Chondrocyte (in vitro differentiated cells): ENCODE results near the gene ARHGAP6. TPM values are rescaled to one million over a fixed set of nuclear protein-coding genes. Genes with fewer than 3 reads are reported as not detected.

Experiments
- DNase-seq: peaks from one replicate; pipeline ENCODE4 v3.0.0; 2021; ENCODE audit warnings: mixed read lengths, low spot score
- H3K27ac Mint-ChIP-seq: one replicate; pipeline ENCODE4 v1.8.0; 2021; ENCODE audit warnings: mild to moderate bottlenecking, moderate library complexity, mixed read lengths; ENCODE audit not compliant: unreplicated experiment
- H3K27me3 Mint-ChIP-seq: 2 replicates; pipeline ENCODE4 v1.8.0; 2021; ENCODE audit warnings: low read depth, mixed read lengths
- H3K36me3 Mint-ChIP-seq: 2 replicates; pipeline ENCODE4 v1.8.0; 2021; ENCODE audit warnings: low read depth, mixed read lengths
- H3K4me1 Mint-ChIP-seq: 2 replicates; pipeline ENCODE4 v1.8.0; 2021; ENCODE audit warnings: low read depth, mild to moderate bottlenecking, mixed read lengths
- H3K4me3 Mint-ChIP-seq: one replicate; pipeline ENCODE4 v1.8.0; 2021; ENCODE audit warnings: mild to moderate bottlenecking, moderate library complexity, mixed read lengths; ENCODE audit not compliant: unreplicated experiment
- H3K9me3 Mint-ChIP-seq: 2 replicates; pipeline ENCODE4 v1.8.0; 2021; ENCODE audit warnings: low read depth, mixed read lengths
- total RNA-seq: library from RNA; stranded (reverse); gene quantifications from 3 replicates; pipeline ENCODE4 v1.2.1, GENCODE V29; 2021
- TF ChIP-seq, protein P1 (sequence below): fragments of 200-600 bp; sonication (generic); IDR thresholded peaks from 2 replicates; pipeline ENCODE4 v1.5.0; 2021; ENCODE audit warnings: antibody characterized with exemption, mild to moderate bottlenecking, moderate library complexity

Gene ARHGAP6
- total RNA-seq, 1 donor from 2014 or later: 1.5 TPM

DNA sequence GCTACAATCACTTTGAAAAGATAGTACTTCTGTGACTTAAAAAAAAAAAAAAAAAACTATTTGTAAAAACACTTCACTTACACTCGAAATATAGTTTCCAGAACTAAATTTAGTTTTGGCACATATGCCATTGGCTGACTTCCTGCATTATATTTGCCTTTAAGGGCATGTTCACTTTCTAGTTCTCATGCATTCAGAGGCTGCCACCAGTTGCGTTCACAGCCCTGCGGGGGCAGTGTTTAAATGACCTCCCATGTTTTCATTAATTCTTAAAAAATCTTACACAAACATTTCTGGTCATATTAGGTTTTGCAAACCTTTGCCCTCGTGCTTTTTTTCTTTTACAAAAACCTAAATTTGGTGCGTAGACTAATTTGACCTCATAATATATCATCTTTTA, 12.4 kb upstream of the ARHGAP6 start:
- Mint-ChIP-seq H3K4me1 (peaks cover 5% of the 10 kb centered on the region), H3K36me3 (no peaks in the 10 kb centered on the region), H3K27me3 (no peaks in the 10 kb centered on the region), H3K4me3 (no peak overlapping the region), H3K27ac (peak overlapping the region; percentile 46), H3K9me3 (peaks cover 10% of the 10 kb centered on the region)
- no peak for DNase-seq
- TF ChIP-seq, protein P1, sequence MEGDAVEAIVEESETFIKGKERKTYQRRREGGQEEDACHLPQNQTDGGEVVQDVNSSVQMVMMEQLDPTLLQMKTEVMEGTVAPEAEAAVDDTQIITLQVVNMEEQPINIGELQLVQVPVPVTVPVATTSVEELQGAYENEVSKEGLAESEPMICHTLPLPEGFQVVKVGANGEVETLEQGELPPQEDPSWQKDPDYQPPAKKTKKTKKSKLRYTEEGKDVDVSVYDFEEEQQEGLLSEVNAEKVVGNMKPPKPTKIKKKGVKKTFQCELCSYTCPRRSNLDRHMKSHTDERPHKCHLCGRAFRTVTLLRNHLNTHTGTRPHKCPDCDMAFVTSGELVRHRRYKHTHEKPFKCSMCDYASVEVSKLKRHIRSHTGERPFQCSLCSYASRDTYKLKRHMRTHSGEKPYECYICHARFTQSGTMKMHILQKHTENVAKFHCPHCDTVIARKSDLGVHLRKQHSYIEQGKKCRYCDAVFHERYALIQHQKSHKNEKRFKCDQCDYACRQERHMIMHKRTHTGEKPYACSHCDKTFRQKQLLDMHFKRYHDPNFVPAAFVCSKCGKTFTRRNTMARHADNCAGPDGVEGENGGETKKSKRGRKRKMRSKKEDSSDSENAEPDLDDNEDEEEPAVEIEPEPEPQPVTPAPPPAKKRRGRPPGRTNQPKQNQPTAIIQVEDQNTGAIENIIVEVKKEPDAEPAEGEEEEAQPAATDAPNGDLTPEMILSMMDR: peak; percentile 70

DNA sequence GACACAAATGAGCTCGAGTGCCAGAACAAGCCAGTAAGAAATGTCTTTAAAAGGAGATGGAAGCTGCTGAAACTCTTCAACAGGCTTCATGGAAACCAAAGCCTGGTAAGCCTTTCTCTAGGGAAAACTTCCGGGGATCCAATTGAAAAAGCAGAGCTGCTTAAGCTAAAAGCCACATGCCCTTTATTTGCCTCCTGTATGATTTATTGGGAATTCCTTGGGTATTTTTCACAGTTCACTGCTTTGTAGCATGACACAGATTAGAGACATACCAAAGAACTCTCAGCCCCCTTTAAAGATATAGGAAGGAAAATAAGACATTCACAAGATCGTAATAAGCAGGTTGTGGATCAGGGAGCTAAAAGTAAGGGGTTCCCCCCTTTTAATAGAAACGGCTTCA, 6.5 kb upstream of the ARHGAP6 start:
- H3K27me3 Mint-ChIP-seq: peaks cover under 1% of the 10 kb centered on the region
- H3K4me3 Mint-ChIP-seq: no peak overlapping the region
- TF ChIP-seq, protein P1: no peak
- peaks cover 16% of the 10 kb centered on the region for H3K9me3 Mint-ChIP-seq
- no peaks in the 10 kb centered on the region for H3K4me1 Mint-ChIP-seq
- H3K27ac Mint-ChIP-seq: no peak overlapping the region
- DNase-seq: no peak
- H3K36me3 Mint-ChIP-seq: no peaks in the 10 kb centered on the region

- Mint-ChIP-seq H3K4me3 (no peak overlapping the region), H3K27me3 (peaks cover 4% of the 10 kb centered on the region), H3K9me3 (peaks cover 16% of the 10 kb centered on the region), H3K4me1 (peaks cover 10% of the 10 kb centered on the region), H3K27ac (no peak overlapping the region), H3K36me3 (no peaks in the 10 kb centered on the region)
- TF ChIP-seq, protein P1: no peak
- no peak for DNase-seq
Observed at GRCh38 chrX:11670316-11670715, 4.6 kb upstream of the ARHGAP6 start.

GRCh38 chrX:11666952-11667685, 1.4 kb upstream of the ARHGAP6 start:
- peaks cover 12% of the 10 kb centered on the region for H3K9me3 Mint-ChIP-seq
- H3K4me1 Mint-ChIP-seq: peaks cover 13% of the 10 kb centered on the region
- peaks cover 12% of the 10 kb centered on the region for H3K27me3 Mint-ChIP-seq
- no peak overlapping the region for H3K4me3 Mint-ChIP-seq
- TF ChIP-seq, protein P1: no peak
- H3K27ac Mint-ChIP-seq: no peak overlapping the region
- no peaks in the 10 kb centered on the region for H3K36me3 Mint-ChIP-seq
- no peak for DNase-seq

DNA sequence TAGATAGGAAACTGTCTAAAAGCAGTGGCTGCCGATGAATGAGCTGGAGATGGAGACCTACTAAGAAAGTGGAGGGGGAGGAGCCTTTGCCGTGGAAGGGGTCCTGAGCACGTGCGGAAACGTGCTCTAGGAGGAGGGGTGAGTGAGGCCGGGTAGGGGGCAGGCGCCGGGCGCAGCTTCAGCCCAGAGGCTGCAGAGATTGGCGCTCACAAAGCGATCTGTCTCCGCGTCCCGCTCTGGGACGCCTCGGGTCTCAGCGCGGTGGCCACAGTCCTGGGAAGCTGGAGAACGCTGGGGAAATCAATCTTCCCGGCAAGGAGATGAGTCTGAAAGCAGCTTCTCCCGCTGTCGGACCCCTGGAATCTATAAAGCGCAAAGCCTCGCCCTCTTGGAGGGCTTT, 444 bp upstream of the ARHGAP6 start:
- Mint-ChIP-seq H3K27me3 (peaks cover 12% of the 10 kb centered on the region), H3K36me3 (no peaks in the 10 kb centered on the region), H3K9me3 (peaks cover 9% of the 10 kb centered on the region), H3K4me3 (peak overlapping the region; percentile 79), H3K27ac (no peak overlapping the region), H3K4me1 (peaks cover 13% of the 10 kb centered on the region)
- TF ChIP-seq, protein P1: no peak
- no peak for DNase-seq
